SK-N-SH (cell line): Measurements from ENCODE around the gene CIDEC. TPM values are rescaled to one million over a fixed set of nuclear protein-coding genes. Genes with fewer than 3 reads are reported as not detected.

ENCODE experiments used
- CTCF ChIA-PET: fragments of 300-600, 350-600 bp; formaldehyde crosslinking; extraction: SDS; loops from one replicate; lab custom pipeline; 2021; lab: Yijun Ruan, JAX
- POLR2A ChIA-PET: fragments of 350-600 bp; sonication (Branson Sonifier 250); formaldehyde crosslinking; extraction: SDS; loops from one replicate; lab custom pipeline; 2020; ENCODE audit warnings: antibody characterized with exemption, inconsistent platforms; lab: Yijun Ruan, JAX
- DNase-seq: peaks from one replicate; pipeline ENCODE4 v3.0.0; 2012
- H2AFZ ChIP-seq: fragments of 200-600 bp; sonication (generic); 2 replicates; pipeline ENCODE4 v1.8.1; 2016; ENCODE audit warnings: antibody characterized with exemption, mild to moderate bottlenecking, low read depth
- H3F3A ChIP-seq: fragments of 200-600 bp; sonication (generic); replicated peaks from 2 replicates; pipeline ENCODE3; 2016; ENCODE audit warnings: antibody characterized with exemption, mild to moderate bottlenecking; ENCODE audit not compliant: insufficient read depth
- H3K27ac ChIP-seq, 2 experiments: fragments of 200-500 bp in 1 of 2; fragments of 200-600 bp in 1 of 2; sonication (Bioruptor generic) in 1 of 2; sonication (generic), shearing (Covaris generic) in 1 of 2; 2 replicates each; pipeline versions ENCODE4 v1.5.1 to v1.6.1; 2014 to 2016; ENCODE audit warnings: low read depth in 2 of 2, inconsistent platforms in 1 of 2, low read length in 1 of 2, mild to moderate bottlenecking in 1 of 2, mixed read lengths in 1 of 2
- H3K27me3 ChIP-seq: fragments of 200-600 bp; sonication (generic), shearing (Covaris generic); 2 replicates; pipeline ENCODE4 v1.6.1; 2016; ENCODE audit warnings: mixed run types; ENCODE audit not compliant: insufficient read depth
- H3K36me3 ChIP-seq, 2 experiments: fragments of 200-500 bp in 1 of 2; fragments of 200-600 bp in 1 of 2; sonication (Bioruptor generic) in 1 of 2; sonication (generic) in 1 of 2; replicated peaks in 1 of 2; 2 replicates each; pipeline versions ENCODE3 to v1.5.1; 2014 to 2016; ENCODE audit warnings: low read length in 1 of 2, mild to moderate bottlenecking in 1 of 2; ENCODE audit not compliant: insufficient read depth in 2 of 2, control insufficient read depth in 1 of 2
- H3K4me1 ChIP-seq, 2 experiments: fragments of 200-500 bp in 1 of 2; fragments of 200-600 bp in 1 of 2; sonication (Bioruptor generic) in 1 of 2; sonication (generic), shearing (Covaris generic) in 1 of 2; 2 replicates each; pipeline versions ENCODE4 v1.5.1 to v1.6.1; 2014 to 2016; ENCODE audit warnings: low read depth in 1 of 2, low read length in 1 of 2, mixed run types in 1 of 2; ENCODE audit not compliant: insufficient read depth in 2 of 2, control insufficient read depth in 1 of 2
- H3K4me2 ChIP-seq: fragments of 200-600 bp; sonication (generic), shearing (Covaris generic); 2 replicates; pipeline ENCODE4 v1.6.1; 2017; ENCODE audit warnings: mixed run types
- H3K4me3 ChIP-seq, 2 experiments: fragments of 200-500 bp in 1 of 2; fragments of 200-600 bp in 1 of 2; sonication (Bioruptor generic) in 1 of 2; sonication (generic), shearing (Covaris generic) in 1 of 2; 2 replicates each; pipeline versions ENCODE4 v1.5.1 to v1.8.1; 2014 to 2016; ENCODE audit warnings: low read depth in 2 of 2, inconsistent platforms in 1 of 2, low read length in 1 of 2, mild to moderate bottlenecking in 1 of 2, mixed read lengths in 1 of 2, moderate library complexity in 1 of 2
- H3K79me2 ChIP-seq: fragments of 200-600 bp; sonication (generic); 2 replicates; pipeline ENCODE4 v1.8.1; 2017; ENCODE audit warnings: mild to moderate bottlenecking; ENCODE audit not compliant: insufficient read depth
- H3K9ac ChIP-seq: fragments of 200-600 bp; sonication (generic); 2 replicates; pipeline ENCODE4 v1.6.1; 2017; ENCODE audit warnings: mixed run types
- H3K9me2 ChIP-seq: fragments of 200-600 bp; sonication (generic); 2 replicates; pipeline ENCODE4 v1.6.1; 2017; ENCODE audit warnings: mixed run types
- H3K9me3 ChIP-seq: fragments of 200-600 bp; sonication (generic); 2 replicates; pipeline ENCODE4 v1.6.1; 2017; ENCODE audit warnings: mixed run types, mild to moderate bottlenecking, moderate library complexity
- H4K20me1 ChIP-seq: fragments of 200-600 bp; sonication (generic); 2 replicates; pipeline ENCODE4 v1.6.1; 2017; ENCODE audit warnings: mild to moderate bottlenecking, mixed run types; ENCODE audit not compliant: insufficient read depth
- ELF1 ChIP-seq: IDR thresholded peaks from 2 replicates; pipeline ENCODE4 v1.4.0; 2012
- GABPA ChIP-seq: IDR thresholded peaks from 2 replicates; pipeline ENCODE4 v1.4.0; 2012; ENCODE audit warnings: low read depth, mild to moderate bottlenecking
- REST ChIP-seq: IDR thresholded peaks from 2 replicates; pipeline ENCODE4 v1.6.1; 2012; ENCODE audit warnings: mild to moderate bottlenecking, low read depth, low read length, moderate library complexity
- SIN3A ChIP-seq: IDR thresholded peaks from 2 replicates; pipeline ENCODE4 v1.6.1; 2012; ENCODE audit warnings: low read depth, mild to moderate bottlenecking, low read length, moderate library complexity, borderline replicate concordance
- SMC3 ChIP-seq: IDR thresholded peaks from 2 replicates; pipeline ENCODE4 v1.6.1; 2012; ENCODE audit warnings: low read depth, low read length, improper control_type of control experiment
- TAF1 ChIP-seq: IDR thresholded peaks from 2 replicates; pipeline ENCODE4 v1.6.1; 2012; ENCODE audit warnings: low read depth, mild to moderate bottlenecking, low read length, moderate library complexity, borderline replicate concordance
- TEAD4 ChIP-seq: IDR thresholded peaks from 2 replicates; pipeline ENCODE4 v1.4.0; 2012; ENCODE audit warnings: mild to moderate bottlenecking, borderline replicate concordance; ENCODE audit not compliant: insufficient read depth
- USF1 ChIP-seq: IDR thresholded peaks from 2 replicates; pipeline ENCODE4 v1.4.0; 2012; ENCODE audit warnings: low read depth, borderline replicate concordance
- YY1 ChIP-seq: IDR thresholded peaks from 2 replicates; pipeline ENCODE4 v1.4.0; 2012; ENCODE audit warnings: low read depth, mild to moderate bottlenecking
- ZBTB33 ChIP-seq: IDR thresholded peaks from 2 replicates; pipeline ENCODE4 v1.4.0; 2012; ENCODE audit warnings: low read depth, borderline replicate concordance
- WGBS: methylation state at CpG from one replicate; pipeline ENCODE4 v1.1.6; 2017; ENCODE audit warnings: low lambda C conversion rate; 5-methylcytosine and 5-hydroxymethylcytosine counted together
- polyA plus RNA-seq, 3 experiments: library from polyadenylated mRNA; depleted of rRNA; stranded (reverse); fragments of >200 nt; gene quantifications; 2 replicates each; pipeline ENCODE4 v1.2.3, GENCODE V29; 2012
- TF ChIP-seq, protein P1 (sequence below): IDR thresholded peaks from 2 replicates; pipeline ENCODE4 v1.4.0; 2012; ENCODE audit warnings: low read depth
- TF ChIP-seq, protein P2 (sequence below): fragments of 150-350 bp; IDR thresholded peaks from 2 replicates; pipeline ENCODE4 v1.6.1; 2016; ENCODE audit warnings: mild to moderate bottlenecking, low read depth, low read length

Gene CIDEC
- polyA plus RNA-seq, 1 of the 3 experiments (the other 2 are of a cell fraction), result not detected

DNA sequence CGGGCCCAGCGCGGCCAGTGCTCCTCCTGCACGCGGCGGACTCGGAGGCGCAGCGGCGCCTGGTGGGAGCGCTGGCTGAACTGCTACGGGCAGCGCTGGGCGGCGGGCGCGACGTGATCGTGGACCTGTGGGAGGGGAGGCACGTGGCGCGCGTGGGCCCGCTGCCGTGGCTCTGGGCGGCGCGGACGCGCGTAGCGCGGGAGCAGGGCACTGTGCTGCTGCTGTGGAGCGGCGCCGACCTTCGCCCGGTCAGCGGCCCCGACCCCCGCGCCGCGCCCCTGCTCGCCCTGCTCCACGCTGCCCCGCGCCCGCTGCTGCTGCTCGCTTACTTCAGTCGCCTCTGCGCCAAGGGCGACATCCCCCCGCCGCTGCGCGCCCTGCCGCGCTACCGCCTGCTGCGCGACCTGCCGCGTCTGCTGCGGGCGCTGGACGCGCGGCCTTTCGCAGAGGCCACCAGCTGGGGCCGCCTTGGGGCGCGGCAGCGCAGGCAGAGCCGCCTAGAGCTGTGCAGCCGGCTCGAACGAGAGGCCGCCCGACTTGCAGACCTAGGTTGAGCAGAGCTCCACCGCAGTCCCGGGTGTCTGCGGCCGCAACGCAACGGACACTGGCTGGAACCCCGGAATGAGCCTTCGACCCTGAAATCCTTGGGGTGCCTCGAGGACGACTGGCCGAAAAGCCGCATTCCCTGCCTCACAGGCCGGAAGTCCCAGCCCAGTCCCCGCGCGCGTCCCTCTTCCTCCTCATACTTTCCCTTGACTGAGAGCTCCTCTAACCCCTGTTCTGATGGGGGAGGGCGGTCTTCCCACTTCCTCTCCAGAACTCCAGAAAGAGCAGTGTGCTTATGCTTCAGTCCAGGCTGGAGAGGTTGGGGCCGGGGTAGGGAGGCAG lies 35.4 kb upstream of the CIDEC start:
- no peaks in the 10 kb centered on the region for H3K36me3 ChIP-seq
- no peaks in the 10 kb centered on the region for H3K27me3 ChIP-seq
- ChIA-PET POLR2A (interaction anchor here (0.6 to 1.9 kb wide), 4 partner anchors 17 to 370 kb away, joined by 3 to 6 read pairs (median 4); partner anchors contain the start of gene JAGN1), CTCF (interaction anchor here (0.8 to 3.7 kb wide), 5 partner anchors 11 to 66 kb away, joined by 3 to 31 read pairs (median 5); partner anchors contain the start of gene CRELD1)
- no peaks in the 10 kb centered on the region for H4K20me1 ChIP-seq
- H3K4me3 ChIP-seq, result peak overlapping the region; percentile 43 to 47
- H3K9me2 ChIP-seq, result no peaks in the 10 kb centered on the region
- peak overlapping the region; percentile 93 for H2AFZ ChIP-seq
- 32% methylated on average over 56 of the region's 99 CpGs for WGBS
- H3K4me1 ChIP-seq, result peaks cover 6 to 44% of the 10 kb centered on the region in 2 experiments; a peak in 3 of 4 replicates
- peak; percentile 81 for DNase-seq
- peak overlapping the region in 1 of 2 experiments; percentile 60; a peak in 2 of 4 replicates for H3K27ac ChIP-seq
- no peaks in the 10 kb centered on the region for H3K79me2 ChIP-seq
- H3K9me3 ChIP-seq, result no peaks in the 10 kb centered on the region
- no peak for TF ChIP-seq REST
- TF ChIP-seq ZBTB33, result no peak
- 0 out of 2 replicates have a peak, but pooled peaks have one; percentile 24 for TF ChIP-seq TAF1
- TF ChIP-seq, protein P1, sequence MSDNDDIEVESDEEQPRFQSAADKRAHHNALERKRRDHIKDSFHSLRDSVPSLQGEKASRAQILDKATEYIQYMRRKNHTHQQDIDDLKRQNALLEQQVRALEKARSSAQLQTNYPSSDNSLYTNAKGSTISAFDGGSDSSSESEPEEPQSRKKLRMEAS, result peak; percentile 31; the same call in 1 of the 2 replicates
- TF ChIP-seq SIN3A, result no peak
- TF ChIP-seq SMC3, result no peak
- TF ChIP-seq USF1, result no peak
- TF ChIP-seq GABPA, result no peak
- 0 out of 2 replicates have a peak, but pooled peaks have one; percentile 13 for TF ChIP-seq YY1
- TF ChIP-seq, protein P2, sequence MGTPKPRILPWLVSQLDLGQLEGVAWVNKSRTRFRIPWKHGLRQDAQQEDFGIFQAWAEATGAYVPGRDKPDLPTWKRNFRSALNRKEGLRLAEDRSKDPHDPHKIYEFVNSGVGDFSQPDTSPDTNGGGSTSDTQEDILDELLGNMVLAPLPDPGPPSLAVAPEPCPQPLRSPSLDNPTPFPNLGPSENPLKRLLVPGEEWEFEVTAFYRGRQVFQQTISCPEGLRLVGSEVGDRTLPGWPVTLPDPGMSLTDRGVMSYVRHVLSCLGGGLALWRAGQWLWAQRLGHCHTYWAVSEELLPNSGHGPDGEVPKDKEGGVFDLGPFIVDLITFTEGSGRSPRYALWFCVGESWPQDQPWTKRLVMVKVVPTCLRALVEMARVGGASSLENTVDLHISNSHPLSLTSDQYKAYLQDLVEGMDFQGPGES, result no peak
- TF ChIP-seq TEAD4, result no peak
- peak; percentile 41; the same call in 1 of the 2 replicates for TF ChIP-seq ELF1
- peaks cover 6% of the 10 kb centered on the region for H3F3A ChIP-seq
- H3K4me2 ChIP-seq, result peak overlapping the region; percentile 86
- H3K9ac ChIP-seq, result peak overlapping the region; percentile 25; the same call in 1 of the 2 replicates
